KBM-7 (cell line): Measurements from ENCODE around the gene PTGES2.
"Not testable (repeated sequence)": the region's sequence is repeated elsewhere in the genome, so short reads cannot be mapped to it uniquely, and the experiment has no call there.

ENCODE experiments used
- DNase-seq: peaks from one replicate; pipeline ENCODE4 v3.0.0-alpha.2; 2015
- in situ Hi-C: fragments of 300-500 bp; cut with MboI; formaldehyde crosslinking; loops from 2 replicates; pipeline ENCODE4 v1.14.3; 2020; ENCODE audit warnings: low sequenced_read_pairs, low pct_unique_long_range_greater_than_20kb, mixed read lengths

PTGES2 gene

GRCh38 chr9:128122809-128123175 lies 4.7 kb downstream of the PTGES2 start:
- in situ Hi-C loops = no loop called here
- DNase-seq = no peak

GRCh38 chr9:128121924-128122808 lies 5.4 kb downstream of the PTGES2 start:
- in situ Hi-C loops = no loop called here
- no peak for DNase-seq

GRCh38 chr9:128121466-128121810 lies 6.1 kb downstream of the PTGES2 start:
- no peak for DNase-seq
- in situ Hi-C loops = no loop called here

GRCh38 chr9:128120741-128121465 lies 6.6 kb downstream of the PTGES2 start:
- no peak for DNase-seq
- in situ Hi-C loops = no loop called here

GRCh38 chr9:128120061-128120740 lies 7.3 kb downstream of the PTGES2 start:
- no peak for DNase-seq
- in situ Hi-C loops = no loop called here

- in situ Hi-C loops = no loop called here
- DNase-seq = no peak
Observed at GRCh38 chr9:128118971-128119665, 8.4 kb downstream of the PTGES2 start.

GRCh38 chr9:128118472-128118857 lies 9.1 kb downstream of the PTGES2 start:
- DNase-seq = no peak
- in situ Hi-C loops = no loop called here

- peak; percentile 96 for DNase-seq
- in situ Hi-C loops = no loop called here
Observed at GRCh38 chr9:128117613-128118471, 9.7 kb downstream of the PTGES2 start.

GRCh38 chr9:128116104-128117083 lies 11.1 kb downstream of the PTGES2 start:
- DNase-seq = no peak
- in situ Hi-C loops = no loop called here

- DNase-seq = no peak
- in situ Hi-C loops = no loop called here
Observed at GRCh38 chr9:128115187-128116103, 12.1 kb downstream of the PTGES2 start.

- DNase-seq = no peak
Observed at GRCh38 chr9:128114326-128115186, 13.0 kb downstream of the PTGES2 start.

GRCh38 chr9:128113526-128114325 lies 13.8 kb downstream of the PTGES2 start:
- in situ Hi-C loops = no loop called here
- DNase-seq = no peak

More at GRCh38 chr9:128114326-128115186, 13.0 kb downstream of the PTGES2 start:
- in situ Hi-C loops = no loop called here

GRCh38 chr9:128111726-128112125 lies 15.8 kb downstream of the PTGES2 start:
- DNase-seq, in situ Hi-C loops: not testable (repeated sequence)

- in situ Hi-C loops = no loop called here
- no peak for DNase-seq
Observed at GRCh38 chr9:128109050-128109709, 18.3 kb downstream of the PTGES2 start.
